ENCODE measurements around the gene GJA10.
"Not testable (repeated sequence)": the region's sequence is repeated elsewhere in the genome, so short reads cannot be mapped to it uniquely, and the experiment has no call there.

GJA10 gene
- total RNA-seq: 0 to 0.10 (median 0) reads per million in 18 experiments

- DNase-seq: no peak
Measured at GRCh38 chr6:89894169-89894568, at the start of gene GJA10. GJA10 (plus strand) TSS chr6:89894469; CDS start chr6:89894469, 0 bp downstream.

GRCh38 chr6:89847513-89847912, 46.8 kb upstream of the GJA10 start:
- not testable (repeated sequence) for DNase-seq

- no peak for DNase-seq
Measured at GRCh38 chr6:89853068-89853467, 41.2 kb upstream of the GJA10 start.

- peak; percentile 45 to 57 for DNase-seq
Measured at GRCh38 chr6:89858041-89858440, 36.2 kb upstream of the GJA10 start.

- no peak for DNase-seq
Measured at GRCh38 chr6:89859744-89860143, 34.5 kb upstream of the GJA10 start.

GRCh38 chr6:89862273-89862672, 32.0 kb upstream of the GJA10 start:
- no peak for DNase-seq

GRCh38 chr6:89862698-89863097, 31.6 kb upstream of the GJA10 start:
- DNase-seq: peak in 1 of 2 donors; percentile 27

- DNase-seq: no peak
Measured at GRCh38 chr6:89866024-89866678, 28.1 kb upstream of the GJA10 start.

- DNase-seq: no peak
Measured at GRCh38 chr6:89873721-89874120, 20.5 kb upstream of the GJA10 start.

- no peak for DNase-seq
Measured at GRCh38 chr6:89874438-89874837, 19.8 kb upstream of the GJA10 start.

GRCh38 chr6:89886378-89887120, 7.7 kb upstream of the GJA10 start:
- no peak for DNase-seq

- DNase-seq: no peak
Measured at GRCh38 chr6:89887452-89888137, 6.7 kb upstream of the GJA10 start.

GRCh38 chr6:89888138-89888514, 6.1 kb upstream of the GJA10 start:
- no peak for DNase-seq

GRCh38 chr6:89888871-89889270, 5.4 kb upstream of the GJA10 start:
- DNase-seq: no peak

GRCh38 chr6:89890845-89891528, 3.3 kb upstream of the GJA10 start:
- not testable (repeated sequence) for DNase-seq

- DNase-seq: not testable (repeated sequence)
Measured at GRCh38 chr6:89892577-89892976, 1.7 kb upstream of the GJA10 start.

- DNase-seq: peak in 1 of 2 donors; percentile 17
Measured at GRCh38 chr6:89895276-89895874, 1.1 kb downstream of the GJA10 start.

- DNase-seq: not testable (repeated sequence)
Measured at GRCh38 chr6:89910001-89910901, 16.0 kb downstream of the GJA10 start.

- DNase-seq: no peak
Measured at GRCh38 chr6:89910902-89911240, 16.6 kb downstream of the GJA10 start.

GRCh38 chr6:89916136-89916920, 22.1 kb downstream of the GJA10 start:
- DNase-seq: no peak

- no peak for DNase-seq
Measured at GRCh38 chr6:89917216-89917615, 22.9 kb downstream of the GJA10 start.
